Lower lobe of right lung (tissue), 2 donors: ENCODE results near the gene CAMK2D. TPM values are rescaled to one million over a fixed set of nuclear protein-coding genes. Genes with fewer than 3 reads are reported as not detected.

ENCODE experiments used
- ATAC-seq, 2 donors: fragments of 200-7000 bp; cut with Tn5 transposase; one replicate each; pipeline ENCODE4 v1.9.1; 2020 to 2022; ENCODE audit warnings: mild to moderate bottlenecking in 2 of 2, moderate library complexity in 2 of 2
- DNase-seq: peaks from one replicate; pipeline ENCODE4 v3.0.0-alpha.2; 2020
- H3K27ac ChIP-seq: fragments of 200-600 bp; one replicate; pipeline ENCODE4 v1.8.0; 2022
- H3K27me3 ChIP-seq: fragments of 200-600 bp; one replicate; pipeline ENCODE4 v1.8.0; 2022; ENCODE audit warnings: low read depth
- H3K36me3 ChIP-seq: fragments of 200-600 bp; one replicate; pipeline ENCODE4 v1.8.0; 2022; ENCODE audit warnings: mild to moderate bottlenecking
- H3K4me1 ChIP-seq: fragments of 200-600 bp; one replicate; pipeline ENCODE4 v1.8.0; 2022
- H3K4me3 ChIP-seq: fragments of 200-600 bp; one replicate; pipeline ENCODE4 v1.8.0; 2022; ENCODE audit warnings: mild to moderate bottlenecking
- H3K9me3 ChIP-seq: fragments of 200-600 bp; one replicate; pipeline ENCODE4 v1.8.0; 2022
- CTCF ChIP-seq: fragments of 200-600 bp; IDR thresholded peaks from one replicate; pipeline ENCODE4 v1.8.0; 2022; ENCODE audit warnings: antibody characterized with exemption, mild to moderate bottlenecking
- intact Hi-C: fragments of 100-400 bp; cut with DNase I; formaldehyde crosslinking; loops from one replicate; pipeline ENCODE4 v1.11.0; 2022
- total RNA-seq: library from RNA; stranded (reverse); fragmentation: NEBNext Ultra II Directional; extraction: Animal tissue kit (Norgen Biotek cat#: 25700); gene quantifications from one replicate; pipeline ENCODE4 v1.2.1, GENCODE V29; 2021
- donor health status: DM: no; HTN: yes; CAD: no; lungs with severe emphysema.

CAMK2D gene
- total RNA-seq, 1 donor from 2014 or later, result 40.7 TPM

- Histone ChIP-seq H3K4me3 (no peak overlapping the region), H3K27ac (no peak overlapping the region), H3K27me3 (no peaks in the 10 kb centered on the region), H3K4me1 (peaks cover 8% of the 10 kb centered on the region), H3K9me3 (no peaks in the 10 kb centered on the region), H3K36me3 (no peaks in the 10 kb centered on the region)
- DNase-seq (no peak), ATAC-seq (no peak)
- intact Hi-C loops, result no loop called here
- no peak for TF ChIP-seq CTCF
Measured at GRCh38 chr4:113437129-113437528, 324.4 kb downstream of the CAMK2D start.

- peaks cover 8% of the 10 kb centered on the region for H3K4me1 ChIP-seq
- DNase-seq, result no peak
- H3K36me3 ChIP-seq, result no peaks in the 10 kb centered on the region
- H3K27me3 ChIP-seq, result no peaks in the 10 kb centered on the region
- H3K9me3 ChIP-seq, result no peaks in the 10 kb centered on the region
- ATAC-seq, result no peak
- H3K4me3 ChIP-seq, result no peak overlapping the region
- H3K27ac ChIP-seq, result peak overlapping the region; percentile 0
- intact Hi-C loops, result no loop called here
- TF ChIP-seq CTCF, result no peak
Measured at GRCh38 chr4:113436360-113436759, 325.2 kb downstream of the CAMK2D start.

GRCh38 chr4:113435893-113436292, 325.6 kb downstream of the CAMK2D start:
- Histone ChIP-seq H3K9me3 (no peaks in the 10 kb centered on the region), H3K4me1 (peaks cover 8% of the 10 kb centered on the region), H3K27me3 (no peaks in the 10 kb centered on the region), H3K36me3 (no peaks in the 10 kb centered on the region), H3K4me3 (no peak overlapping the region), H3K27ac (peak overlapping the region; percentile 0)
- intact Hi-C loops, result no loop called here
- ATAC-seq, result peak in 1 of 2 donors; percentile 36
- no peak for DNase-seq
- TF ChIP-seq CTCF, result no peak

DNA sequence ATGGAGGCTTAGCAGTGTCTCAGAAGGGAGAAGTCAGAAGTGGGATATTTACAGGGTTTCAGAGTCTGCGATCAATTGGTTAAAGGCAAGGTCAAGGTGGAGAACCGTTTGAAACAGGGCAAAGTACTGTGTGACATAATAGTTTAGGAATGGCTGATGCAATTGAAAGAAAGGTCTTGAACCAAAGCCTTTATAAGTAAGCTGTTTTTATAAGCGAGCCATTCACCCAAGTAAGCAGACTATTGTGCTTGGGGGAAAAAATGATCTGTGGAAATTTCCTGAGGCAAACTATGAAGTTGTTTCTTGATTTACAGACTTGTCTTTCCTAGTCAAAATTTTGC, 327.3 kb downstream of the CAMK2D start:
- Histone ChIP-seq H3K27ac (no peak overlapping the region), H3K36me3 (no peaks in the 10 kb centered on the region), H3K9me3 (no peaks in the 10 kb centered on the region), H3K27me3 (no peaks in the 10 kb centered on the region), H3K4me1 (peaks cover 8% of the 10 kb centered on the region), H3K4me3 (no peak overlapping the region)
- no peak for TF ChIP-seq CTCF
- intact Hi-C loops, result no loop called here
- DNase-seq (no peak), ATAC-seq (no peak)

DNA sequence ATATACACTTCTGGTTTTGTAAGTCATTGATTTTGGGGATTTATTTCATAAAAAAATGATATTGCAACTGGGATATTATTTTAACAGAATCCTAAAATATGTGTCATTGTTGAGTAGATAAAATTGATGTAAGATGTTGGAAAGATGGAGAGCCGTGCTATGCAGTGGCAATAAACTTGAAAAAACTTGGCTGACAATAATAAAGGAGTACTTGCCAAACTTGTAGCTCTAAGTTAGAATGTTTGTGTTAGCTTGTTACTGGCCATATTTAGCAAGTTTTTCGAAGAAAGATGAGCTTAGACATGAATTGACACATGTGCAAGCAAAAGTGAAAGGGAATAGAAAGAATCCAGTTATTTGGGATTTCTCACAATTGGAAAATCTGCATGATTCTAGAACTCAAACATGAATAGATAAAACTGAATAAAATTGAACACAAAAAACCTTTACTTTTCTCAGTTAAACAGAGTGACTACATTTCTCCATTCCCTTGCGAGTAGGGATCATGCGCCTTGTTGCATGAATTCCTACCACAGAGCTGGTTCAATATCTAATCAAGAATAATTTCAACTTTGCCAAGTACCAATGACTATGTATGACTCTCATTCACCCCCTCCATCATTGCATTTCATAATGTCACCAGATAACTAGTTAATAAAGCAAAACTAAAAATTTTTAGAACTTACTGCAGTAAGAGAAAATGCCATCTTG, 327.8 kb downstream of the CAMK2D start:
- intact Hi-C loops, result no loop called here
- DNase-seq (no peak), ATAC-seq (no peak)

More for the DNA sequence above, 327.8 kb downstream of the CAMK2D start:
- H3K4me1 ChIP-seq, result peaks cover 8% of the 10 kb centered on the region
- H3K27ac ChIP-seq, result no peak overlapping the region
- H3K9me3 ChIP-seq, result no peaks in the 10 kb centered on the region
- TF ChIP-seq CTCF, result no peak
- H3K36me3 ChIP-seq, result no peaks in the 10 kb centered on the region
- no peak overlapping the region for H3K4me3 ChIP-seq
- no peaks in the 10 kb centered on the region for H3K27me3 ChIP-seq
